ENCODE data around the gene ATXN1. TPM values are rescaled to one million over a fixed set of nuclear protein-coding genes. Genes with fewer than 3 reads are reported as not detected.

ATXN1 gene
- total RNA-seq, 4 donors from 2014 or later, result 38.7 to 78.3 (median 62.6) TPM

DNA sequence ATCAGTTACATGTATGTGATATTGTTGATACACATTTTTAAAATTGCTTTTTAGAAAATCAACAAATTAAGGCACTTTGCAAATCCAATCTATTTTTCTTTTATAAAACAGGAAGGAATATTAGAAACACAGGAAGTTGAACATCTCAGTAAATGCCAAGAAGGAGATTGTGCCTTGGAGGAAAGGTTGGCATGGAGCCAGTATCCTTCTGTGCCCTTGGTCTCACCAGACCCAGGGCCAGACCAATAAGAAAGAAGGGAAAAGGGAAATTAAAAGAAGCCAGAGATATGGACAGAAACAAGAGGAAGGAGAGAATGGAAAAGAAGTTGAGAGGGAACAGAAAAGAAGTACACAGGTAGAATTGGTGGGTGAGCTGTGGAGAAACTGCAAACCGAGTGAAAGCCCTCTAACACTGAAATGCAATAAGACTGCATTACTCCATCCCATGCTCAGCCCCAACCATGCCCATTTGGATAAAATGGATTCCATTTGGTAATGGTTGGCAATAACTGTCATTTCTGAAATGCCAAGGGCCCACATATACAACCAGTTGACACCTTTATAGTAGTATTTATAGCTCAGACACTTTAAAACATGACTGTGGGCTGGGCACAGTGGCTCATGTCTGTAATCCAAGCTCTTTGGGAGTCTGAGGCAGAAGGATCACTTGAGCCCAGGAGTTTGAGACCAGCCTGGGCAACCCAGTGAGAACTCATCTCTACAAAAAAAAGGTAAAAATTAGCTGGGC, 389.1 kb downstream of the ATXN1 start:
- Histone ChIP-seq H3K4me1 (peaks cover 0 to 6% (median 0%) of the 10 kb centered on the region in 3 donors), H3K36me3 (no peaks in the 10 kb centered on the region), H3K9me3 (no peaks in the 10 kb centered on the region), H3K27me3 (no peaks in the 10 kb centered on the region), H3K4me3 (no peak overlapping the region), H3K27ac (no peak overlapping the region)
- ATAC-seq, result no peak
- no peak for TF ChIP-seq POLR2A (IDR thresholded peaks at IDR 0.05)
- TF ChIP-seq EP300 (IDR thresholded peaks at IDR 0.05), result no peak
- TF ChIP-seq POLR2AphosphoS5 (IDR thresholded peaks at IDR 0.05), result no peak
- TF ChIP-seq, protein P1, sequence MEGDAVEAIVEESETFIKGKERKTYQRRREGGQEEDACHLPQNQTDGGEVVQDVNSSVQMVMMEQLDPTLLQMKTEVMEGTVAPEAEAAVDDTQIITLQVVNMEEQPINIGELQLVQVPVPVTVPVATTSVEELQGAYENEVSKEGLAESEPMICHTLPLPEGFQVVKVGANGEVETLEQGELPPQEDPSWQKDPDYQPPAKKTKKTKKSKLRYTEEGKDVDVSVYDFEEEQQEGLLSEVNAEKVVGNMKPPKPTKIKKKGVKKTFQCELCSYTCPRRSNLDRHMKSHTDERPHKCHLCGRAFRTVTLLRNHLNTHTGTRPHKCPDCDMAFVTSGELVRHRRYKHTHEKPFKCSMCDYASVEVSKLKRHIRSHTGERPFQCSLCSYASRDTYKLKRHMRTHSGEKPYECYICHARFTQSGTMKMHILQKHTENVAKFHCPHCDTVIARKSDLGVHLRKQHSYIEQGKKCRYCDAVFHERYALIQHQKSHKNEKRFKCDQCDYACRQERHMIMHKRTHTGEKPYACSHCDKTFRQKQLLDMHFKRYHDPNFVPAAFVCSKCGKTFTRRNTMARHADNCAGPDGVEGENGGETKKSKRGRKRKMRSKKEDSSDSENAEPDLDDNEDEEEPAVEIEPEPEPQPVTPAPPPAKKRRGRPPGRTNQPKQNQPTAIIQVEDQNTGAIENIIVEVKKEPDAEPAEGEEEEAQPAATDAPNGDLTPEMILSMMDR (IDR thresholded peaks at IDR 0.05), result no peak
- 100% methylated on average over 1 of the region's 1 CpG; no CpG with 5 or more reads in 1 of the 2 donors for WGBS, 2 donors (ENCODE audit: low coverage in 1 of 2)

DNA sequence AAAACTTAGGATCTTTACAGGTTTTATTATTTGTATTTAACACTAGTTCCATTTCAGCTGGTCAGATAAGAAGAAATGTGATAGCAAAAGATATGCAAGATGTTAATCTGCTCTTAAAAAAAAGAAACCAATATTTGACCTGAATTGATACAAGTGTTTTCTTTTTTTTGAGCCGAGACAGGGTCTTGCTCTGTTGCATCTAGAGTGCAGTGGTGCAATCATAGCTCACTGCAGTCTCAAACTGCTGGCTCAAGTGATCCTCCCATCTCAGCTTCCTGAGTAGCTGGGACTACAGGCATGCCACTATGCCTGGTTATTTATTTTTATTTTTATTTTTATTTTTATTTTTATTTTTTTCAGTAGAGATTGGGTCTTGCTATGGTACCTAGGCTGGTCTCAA, 389.9 kb downstream of the ATXN1 start:
- no peaks in the 10 kb centered on the region for H3K27me3 ChIP-seq
- no peaks in the 10 kb centered on the region for H3K9me3 ChIP-seq
- ATAC-seq, result no peak
- no peaks in the 10 kb centered on the region for H3K36me3 ChIP-seq
- H3K4me3 ChIP-seq, result no peak overlapping the region
- no peak for TF ChIP-seq POLR2A (IDR thresholded peaks at IDR 0.05)
- TF ChIP-seq EP300 (IDR thresholded peaks at IDR 0.05), result no peak
- TF ChIP-seq POLR2AphosphoS5 (IDR thresholded peaks at IDR 0.05), result no peak
- TF ChIP-seq, protein P1 (IDR thresholded peaks at IDR 0.05), result no peak
- no peak overlapping the region for H3K27ac ChIP-seq
- 100% methylated on average over 1 of the region's 1 CpG for WGBS, 2 donors (ENCODE audit: low coverage in 1 of 2)
- H3K4me1 ChIP-seq, result peaks cover 0 to 6% (median 0%) of the 10 kb centered on the region in 3 donors

DNA sequence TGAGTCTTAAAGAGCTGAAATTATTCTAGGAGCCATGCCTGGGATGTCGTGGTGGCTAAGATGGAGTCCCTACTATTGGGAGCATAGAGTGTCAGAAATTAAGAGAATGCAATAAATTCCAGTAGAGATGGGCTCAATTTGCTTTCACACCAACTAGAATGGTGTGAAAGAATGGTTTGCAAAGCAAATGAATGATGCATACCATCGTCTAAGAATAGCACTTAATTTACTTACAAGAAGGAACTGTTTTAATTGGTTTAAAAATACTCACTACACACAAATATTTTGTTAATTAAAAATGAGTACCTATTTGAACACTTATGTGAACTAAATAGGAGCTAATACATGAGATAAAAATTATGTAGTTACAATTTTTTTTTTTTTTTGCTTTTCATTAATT, 390.3 kb downstream of the ATXN1 start:
- Histone ChIP-seq H3K9me3 (no peaks in the 10 kb centered on the region), H3K27me3 (no peaks in the 10 kb centered on the region), H3K4me1 (peaks cover 0 to 3% (median 0%) of the 10 kb centered on the region in 3 donors), H3K27ac (no peak overlapping the region), H3K4me3 (no peak overlapping the region), H3K36me3 (no peaks in the 10 kb centered on the region)
- ATAC-seq, result no peak
- TF ChIP-seq EP300 (IDR thresholded peaks at IDR 0.05) (no peak), POLR2A (IDR thresholded peaks at IDR 0.05) (no peak), POLR2AphosphoS5 (IDR thresholded peaks at IDR 0.05) (no peak)
- TF ChIP-seq, protein P1 (IDR thresholded peaks at IDR 0.05), result no peak
- WGBS, 2 donors (ENCODE audit: low coverage in 1 of 2), result 53 to 73% methylated on average over 2 of the region's 2 CpGs

DNA sequence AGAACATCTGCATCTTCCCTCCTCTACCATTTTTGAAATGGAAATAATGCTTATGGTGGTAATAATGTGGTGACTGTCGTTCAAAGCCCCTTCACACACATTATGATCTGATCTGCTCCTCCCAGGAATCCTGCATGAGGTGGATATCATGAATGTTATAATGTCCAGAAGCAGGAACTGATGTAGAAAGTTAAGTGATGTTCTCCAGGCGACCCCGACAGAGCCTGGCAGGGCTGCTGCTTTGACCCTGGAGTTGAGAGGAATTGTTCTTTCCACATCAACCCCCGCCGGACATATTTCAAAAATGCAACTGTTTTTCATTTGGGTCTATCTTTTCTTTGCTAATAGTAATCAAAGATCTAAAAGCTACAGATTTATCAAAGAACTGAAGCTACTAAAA, 391.3 kb downstream of the ATXN1 start:
- WGBS, 2 donors (ENCODE audit: low coverage in 1 of 2), result 77 to 91% methylated on average over 4 to 5 of the region's 5 CpGs
- Histone ChIP-seq H3K4me3 (no peak overlapping the region), H3K36me3 (no peaks in the 10 kb centered on the region), H3K9me3 (no peaks in the 10 kb centered on the region), H3K27me3 (no peaks in the 10 kb centered on the region), H3K4me1 (no peaks in the 10 kb centered on the region), H3K27ac (no peak overlapping the region)
- no peak for ATAC-seq
- TF ChIP-seq POLR2AphosphoS5 (IDR thresholded peaks at IDR 0.05) (no peak), EP300 (IDR thresholded peaks at IDR 0.05) (no peak), POLR2A (IDR thresholded peaks at IDR 0.05) (no peak)
- TF ChIP-seq, protein P1 (IDR thresholded peaks at IDR 0.05), result no peak

DNA sequence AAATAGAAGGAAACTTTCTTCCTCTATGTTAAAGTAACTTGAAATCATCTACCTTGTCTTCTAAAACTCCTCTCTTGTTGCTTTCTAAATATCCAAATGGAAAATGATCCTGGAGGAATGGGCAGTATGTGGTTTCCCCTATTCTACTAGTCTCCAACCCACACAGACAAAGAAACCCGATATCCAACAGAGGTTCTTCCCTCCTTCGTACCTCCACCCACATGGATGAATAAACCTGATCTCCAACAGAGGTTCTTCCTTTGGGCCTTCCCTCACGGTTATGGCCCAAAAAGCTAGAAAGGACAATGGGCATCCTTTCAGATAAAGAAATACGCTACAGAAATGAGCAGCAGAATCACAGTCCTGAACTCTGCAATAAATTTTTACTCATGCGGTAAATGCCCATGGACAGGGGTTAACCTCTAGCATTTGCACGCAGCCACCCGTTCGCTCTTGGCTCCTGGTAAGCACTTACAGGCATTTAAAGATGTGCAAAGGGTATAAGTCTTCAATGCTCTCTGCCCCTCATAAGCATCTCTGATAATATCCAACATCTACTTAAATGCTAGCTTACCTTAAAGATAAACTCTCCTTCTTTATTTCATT, 392.0 kb downstream of the ATXN1 start:
- no peak for ATAC-seq
- H3K36me3 ChIP-seq, result no peaks in the 10 kb centered on the region
- H3K9me3 ChIP-seq, result no peaks in the 10 kb centered on the region
- no peak overlapping the region for H3K27ac ChIP-seq
- H3K4me1 ChIP-seq, result no peaks in the 10 kb centered on the region
- H3K27me3 ChIP-seq, result no peaks in the 10 kb centered on the region
- WGBS, 2 donors (ENCODE audit: low coverage in 1 of 2), result 93 to 95% methylated on average over 5 to 7 of the region's 8 CpGs
- no peak overlapping the region for H3K4me3 ChIP-seq
- TF ChIP-seq POLR2AphosphoS5 (IDR thresholded peaks at IDR 0.05), result no peak
- TF ChIP-seq, protein P1 (IDR thresholded peaks at IDR 0.05), result no peak
- no peak for TF ChIP-seq POLR2A (IDR thresholded peaks at IDR 0.05)
- TF ChIP-seq EP300 (IDR thresholded peaks at IDR 0.05), result no peak

All from gastroesophageal sphincter (tissue), 4 donors.